ENCODE data around the gene SLC7A5. TPM values are rescaled to one million over a fixed set of nuclear protein-coding genes. Genes with fewer than 3 reads are reported as not detected.

The SLC7A5 gene
- total and polyA plus RNA-seq, 2 of the 13 experiments (the other 11 are each of a cell fraction or from before 2014, with no cell fraction given), result 79.6 to 155 TPM

- TF ChIP-seq, protein P1, sequence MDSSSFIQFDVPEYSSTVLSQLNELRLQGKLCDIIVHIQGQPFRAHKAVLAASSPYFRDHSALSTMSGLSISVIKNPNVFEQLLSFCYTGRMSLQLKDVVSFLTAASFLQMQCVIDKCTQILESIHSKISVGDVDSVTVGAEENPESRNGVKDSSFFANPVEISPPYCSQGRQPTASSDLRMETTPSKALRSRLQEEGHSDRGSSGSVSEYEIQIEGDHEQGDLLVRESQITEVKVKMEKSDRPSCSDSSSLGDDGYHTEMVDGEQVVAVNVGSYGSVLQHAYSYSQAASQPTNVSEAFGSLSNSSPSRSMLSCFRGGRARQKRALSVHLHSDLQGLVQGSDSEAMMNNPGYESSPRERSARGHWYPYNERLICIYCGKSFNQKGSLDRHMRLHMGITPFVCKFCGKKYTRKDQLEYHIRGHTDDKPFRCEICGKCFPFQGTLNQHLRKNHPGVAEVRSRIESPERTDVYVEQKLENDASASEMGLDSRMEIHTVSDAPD (CRISPR knock-in tag; IDR thresholded peaks at IDR 0.05), result no peak
- no peak for TF ChIP-seq ZBTB7B (CRISPR knock-in tag; IDR thresholded peaks at IDR 0.05)
- TF ChIP-seq ZC3H13 (CRISPR knock-in tag; IDR thresholded peaks at IDR 0.05), result no peak
- no peak for TF ChIP-seq ZNF746 (CRISPR knock-in tag; IDR thresholded peaks at IDR 0.05)
- TF ChIP-seq ZNF878 (CRISPR knock-in tag; IDR thresholded peaks at IDR 0.05), result no peak
- 0 out of 2 replicates have a peak, but pooled peaks have one; percentile 53 for TF ChIP-seq REXO4 (CRISPR knock-in tag; IDR thresholded peaks at IDR 0.05; ENCODE audit: borderline replicate concordance)
- TF ChIP-seq HMG20A (CRISPR knock-in tag; IDR thresholded peaks at IDR 0.05; ENCODE audit: borderline replicate concordance), result no peak
- peak; percentile 43; the same call in 1 of the 2 replicates for TF ChIP-seq ELF1 (CRISPR knock-in tag; IDR thresholded peaks at IDR 0.05)
- no peak for TF ChIP-seq WIZ (CRISPR knock-in tag; IDR thresholded peaks at IDR 0.05)
- 0 out of 2 replicates have a peak, but pooled peaks have one; percentile 17 for TF ChIP-seq ATF3 (CRISPR knock-in tag; IDR thresholded peaks at IDR 0.05)
- no peak for TF ChIP-seq ZNF761 (CRISPR knock-in tag; conservative IDR thresholded peaks at IDR 0.05)
- no peak for TF ChIP-seq PRMT3 (CRISPR knock-in tag; IDR thresholded peaks at IDR 0.05; ENCODE audit: borderline replicate concordance, low read depth)
- TF ChIP-seq BRF2 (CRISPR knock-in tag; IDR thresholded peaks at IDR 0.05), result no peak
- TF ChIP-seq CBX5 (CRISPR knock-in tag; IDR thresholded peaks at IDR 0.05; ENCODE audit: borderline replicate concordance), result no peak
- no peak for TF ChIP-seq ZNF407 (CRISPR knock-in tag; IDR thresholded peaks at IDR 0.05; ENCODE audit: not compliant biosample characterization)
- TF ChIP-seq RXRB (CRISPR knock-in tag; IDR thresholded peaks at IDR 0.05; ENCODE audit: borderline replicate concordance), result no peak
- TF ChIP-seq KDM2A (CRISPR knock-in tag; IDR thresholded peaks at IDR 0.05; ENCODE audit: borderline replicate concordance, low read depth), result no peak
- no peak for TF ChIP-seq HOXD1 (CRISPR knock-in tag; IDR thresholded peaks at IDR 0.05)
- TF ChIP-seq ZNF251 (CRISPR knock-in tag; IDR thresholded peaks at IDR 0.05), result no peak
Observed at GRCh38 chr16:87846705-87847466, 22.4 kb downstream of the SLC7A5 start (continued).
